GM19239 (cell line): ENCODE measurements around the gene CAPSL.
"Not testable (repeated sequence)": the region's sequence is repeated elsewhere in the genome, so short reads cannot be mapped to it uniquely, and the experiment has no call there.

ENCODE experiments used
- DNase-seq: peaks from one replicate; pipeline ENCODE4 v3.0.0; 2011; ENCODE audit warnings: low spot score; ENCODE audit not compliant: insufficient read length
- FAIRE-seq: peaks from 2 replicates; lab custom pipeline; 2011; peaks lifted over from hg19 to GRCh38; lab: Jason Lieb, UNC

The CAPSL gene

DNA sequence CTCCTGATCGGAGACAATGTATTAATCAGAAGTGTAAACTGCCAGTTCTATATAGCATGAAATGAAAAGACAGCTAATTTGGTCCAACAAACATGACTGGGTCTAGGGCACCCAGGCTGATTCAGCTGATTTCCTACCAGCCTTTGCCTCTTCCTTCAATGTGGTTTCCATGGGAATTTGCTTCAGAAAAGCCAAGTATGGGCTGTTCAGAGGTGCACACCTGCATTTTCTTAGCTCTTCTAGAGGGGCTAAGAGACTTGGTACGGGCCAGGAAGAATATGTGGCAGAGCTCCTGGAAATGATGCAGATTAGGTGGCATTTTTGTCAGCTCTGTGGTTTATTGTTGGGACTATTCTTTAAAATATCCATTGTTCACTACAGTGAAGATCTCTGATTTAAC lies 59.3 kb downstream of the CAPSL start:
- no peak for DNase-seq
- FAIRE-seq = no peak

DNA sequence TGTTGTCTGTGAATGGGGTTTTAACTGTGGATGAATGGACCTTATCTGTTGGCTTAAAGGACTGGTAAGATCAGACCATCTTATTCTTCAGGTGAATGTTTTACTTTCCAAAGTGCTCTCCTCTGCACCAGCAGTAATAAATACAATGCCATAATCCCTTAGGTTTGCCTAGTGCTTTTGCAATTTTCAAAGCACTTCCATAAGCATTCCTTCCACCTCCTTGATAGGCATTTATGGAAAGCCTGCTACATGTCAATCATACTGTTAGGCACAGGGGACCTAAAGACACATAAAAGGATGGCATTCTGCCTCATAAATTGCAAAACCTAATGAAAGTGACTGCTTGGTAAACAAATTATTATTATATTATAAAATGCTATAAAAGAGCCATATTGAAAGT lies 60.3 kb downstream of the CAPSL start:
- DNase-seq (no peak), FAIRE-seq (no peak)

DNA sequence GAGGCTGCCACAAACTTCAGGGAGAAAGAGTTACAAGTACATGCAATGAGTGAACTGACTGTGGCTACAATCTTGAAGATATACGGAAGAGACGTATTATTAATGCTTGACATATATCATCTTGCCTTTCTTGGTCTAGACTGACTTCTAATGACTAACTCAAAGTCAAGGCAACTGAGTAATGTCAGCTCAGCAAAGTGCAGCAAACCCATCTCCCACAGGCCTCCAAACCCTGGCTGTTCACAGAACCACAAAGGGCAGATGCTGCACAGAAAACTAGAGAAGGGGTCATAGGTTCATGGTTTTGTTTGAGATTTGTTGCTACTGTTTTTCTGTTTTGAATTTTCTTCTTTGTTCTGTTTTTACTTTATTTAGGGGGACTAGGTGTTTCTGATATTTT lies 60.8 kb downstream of the CAPSL start:
- no peak for DNase-seq
- no peak for FAIRE-seq

DNA sequence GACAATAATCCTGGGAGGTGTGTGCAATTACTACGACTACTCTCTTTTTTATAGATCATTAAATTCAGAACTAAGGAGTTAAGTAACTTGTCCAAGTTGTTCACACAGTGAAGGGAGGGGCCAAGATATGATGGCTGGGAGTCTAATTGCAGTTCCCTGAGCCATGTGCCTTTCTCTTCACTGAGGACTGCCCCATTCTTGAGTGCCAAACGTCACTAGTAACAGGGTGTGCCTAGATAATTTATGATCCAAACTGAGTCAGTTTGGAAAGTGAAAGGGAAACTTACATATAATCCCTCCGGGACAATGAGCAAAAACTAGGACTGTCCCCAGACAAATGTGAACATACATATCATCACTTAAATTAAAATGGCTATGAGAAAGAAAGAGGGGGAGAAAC lies 61.5 kb downstream of the CAPSL start:
- no peak for FAIRE-seq
- no peak for DNase-seq

DNA sequence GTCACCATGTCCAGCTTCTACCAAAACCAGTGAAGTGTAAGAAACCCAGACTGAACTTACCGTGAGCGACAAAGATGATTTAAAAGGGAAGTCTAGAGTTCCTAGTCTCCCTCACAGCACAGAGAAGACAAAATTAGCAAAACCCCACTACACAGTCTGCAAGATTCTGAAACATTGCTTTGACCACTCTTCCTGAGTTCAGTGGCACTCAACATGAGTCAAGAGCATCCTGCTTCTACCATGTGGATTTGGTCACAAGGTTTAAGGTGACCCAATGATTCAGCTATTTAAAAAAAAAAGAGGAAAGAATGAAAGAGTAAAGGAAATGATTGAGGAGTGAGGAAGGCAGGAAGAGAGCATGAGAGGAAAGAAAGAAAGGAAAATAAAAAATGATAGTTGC lies 62.0 kb downstream of the CAPSL start:
- DNase-seq (no peak), FAIRE-seq (no peak)

DNA sequence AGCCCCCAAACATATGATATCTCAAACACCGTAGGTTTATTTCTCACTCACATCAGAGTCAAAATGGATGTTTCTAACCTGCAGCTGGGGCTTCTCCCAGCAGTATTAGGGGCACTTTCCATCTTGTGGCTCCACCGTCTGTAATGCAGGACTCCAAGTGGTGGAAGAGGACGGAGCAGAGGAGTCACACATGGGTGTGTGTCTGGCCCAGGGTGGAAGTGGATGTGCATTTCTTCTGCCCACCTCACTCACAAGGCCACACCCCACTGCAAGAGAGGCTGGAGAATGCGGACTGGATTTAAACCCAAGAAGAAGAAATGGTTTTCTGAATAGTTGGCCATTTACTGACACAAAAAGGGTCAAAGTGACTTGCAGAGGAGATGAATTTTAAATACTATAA lies 67.8 kb downstream of the CAPSL start:
- FAIRE-seq (no peak), DNase-seq (no peak)

DNA sequence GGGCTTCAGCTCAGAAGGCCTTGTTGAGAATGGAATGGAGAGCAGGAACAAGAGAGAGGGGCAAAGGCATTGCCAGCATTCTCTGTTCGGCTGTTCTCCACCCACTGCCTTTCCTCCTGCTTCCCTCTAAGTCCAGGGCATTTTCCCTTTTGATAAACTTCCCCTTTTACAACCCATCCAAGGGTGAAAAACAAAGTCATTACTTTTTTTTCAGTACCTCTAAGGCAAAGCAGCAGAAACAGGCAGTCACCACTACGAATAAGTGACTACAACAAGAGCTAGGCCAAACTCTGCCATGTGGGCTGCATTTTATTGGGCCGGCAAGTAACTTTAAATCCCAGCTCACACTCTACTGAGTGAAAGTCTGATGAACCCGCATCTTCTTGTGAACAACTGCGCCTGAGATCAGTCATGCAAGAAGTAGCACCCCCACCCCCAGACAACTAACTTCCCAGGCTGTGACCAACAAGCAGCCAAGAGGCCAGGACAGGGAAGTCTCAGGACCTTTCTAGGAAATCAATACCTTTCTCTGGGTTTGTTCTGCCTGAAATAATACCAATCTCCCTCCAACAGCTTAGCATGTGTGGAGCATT lies 68.6 kb downstream of the CAPSL start:
- FAIRE-seq = no peak

DNA sequence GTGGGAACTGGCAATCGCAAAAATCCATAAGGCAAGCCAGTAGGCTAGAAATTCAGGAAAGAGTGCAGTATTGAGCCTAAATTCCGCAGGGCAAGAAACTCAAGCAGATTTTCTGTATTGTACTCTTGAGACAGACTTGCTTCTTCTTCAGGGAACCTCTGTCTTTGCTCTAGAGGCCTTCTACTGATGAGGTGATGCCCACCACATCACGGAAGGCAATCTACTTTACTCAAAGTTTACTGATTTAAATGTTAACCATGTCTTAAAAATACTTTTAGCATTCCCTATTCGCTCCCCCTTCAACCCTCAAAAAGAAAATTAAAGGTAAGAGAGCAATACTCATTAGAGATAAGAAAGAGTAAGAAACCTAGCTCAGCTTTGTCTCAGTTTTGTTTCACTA lies 70.4 kb downstream of the CAPSL start:
- DNase-seq (no peak), FAIRE-seq (no peak)

More for the DNA sequence above, 68.6 kb downstream of the CAPSL start:
- DNase-seq = no peak

DNA sequence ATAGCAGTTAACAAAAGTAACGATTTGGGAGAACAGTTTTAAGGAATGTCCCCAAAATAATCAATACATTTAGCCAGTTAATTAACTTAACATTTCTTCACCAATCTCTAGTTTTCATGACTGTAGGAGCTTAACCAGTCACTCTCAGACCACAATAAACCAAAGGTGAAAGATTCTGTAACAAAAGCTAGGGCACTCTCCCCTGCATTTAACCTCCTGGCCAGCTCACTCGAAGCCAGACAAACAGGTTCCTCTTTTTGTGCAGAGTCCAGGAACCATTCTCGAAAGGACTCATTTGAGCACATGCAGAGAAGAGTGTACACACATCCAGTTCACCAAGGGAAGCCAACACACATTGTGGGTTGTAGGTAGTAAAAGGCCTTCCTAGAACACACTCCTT lies 75.3 kb downstream of the CAPSL start:
- DNase-seq (no peak), FAIRE-seq (no peak)

DNA sequence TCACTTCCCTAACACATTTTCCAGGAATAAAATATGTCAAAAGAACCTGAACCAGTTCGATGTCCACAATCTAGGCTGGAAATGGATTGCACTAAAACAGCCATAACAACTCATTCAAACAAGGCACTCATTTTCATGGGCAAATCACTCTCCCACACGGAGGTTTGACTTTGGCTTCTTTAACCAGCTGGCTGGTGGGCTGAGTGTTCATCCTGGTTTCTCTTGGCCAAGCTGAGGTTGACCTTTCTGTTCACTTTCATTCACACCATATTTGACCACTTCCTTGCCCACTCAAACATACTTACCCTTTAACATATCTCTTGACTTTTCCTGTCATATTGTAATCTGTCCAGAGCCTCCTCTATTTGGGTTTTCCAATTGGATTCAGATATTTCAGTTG lies 76.3 kb downstream of the CAPSL start:
- DNase-seq (no peak), FAIRE-seq (no peak)

DNA sequence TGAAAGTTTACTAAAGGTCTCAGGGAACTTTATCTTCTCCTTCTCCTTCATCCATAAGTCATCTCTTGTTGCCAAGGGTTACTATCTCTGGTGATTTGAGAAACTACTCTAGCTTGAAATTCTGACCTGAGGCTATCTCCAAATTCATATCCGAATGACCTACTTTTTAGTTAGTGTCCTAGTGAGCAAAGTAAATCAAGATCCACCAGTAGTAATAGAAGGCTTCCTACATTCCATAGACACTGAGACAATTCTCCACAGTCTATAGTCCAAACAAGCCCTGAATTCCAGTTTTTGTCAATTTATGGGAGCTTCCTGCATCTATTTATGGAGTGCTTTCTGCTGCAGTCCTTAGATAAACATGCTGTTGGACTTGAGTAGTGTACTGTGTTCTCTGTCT lies 76.7 kb downstream of the CAPSL start:
- DNase-seq = no peak
- FAIRE-seq = no peak

DNA sequence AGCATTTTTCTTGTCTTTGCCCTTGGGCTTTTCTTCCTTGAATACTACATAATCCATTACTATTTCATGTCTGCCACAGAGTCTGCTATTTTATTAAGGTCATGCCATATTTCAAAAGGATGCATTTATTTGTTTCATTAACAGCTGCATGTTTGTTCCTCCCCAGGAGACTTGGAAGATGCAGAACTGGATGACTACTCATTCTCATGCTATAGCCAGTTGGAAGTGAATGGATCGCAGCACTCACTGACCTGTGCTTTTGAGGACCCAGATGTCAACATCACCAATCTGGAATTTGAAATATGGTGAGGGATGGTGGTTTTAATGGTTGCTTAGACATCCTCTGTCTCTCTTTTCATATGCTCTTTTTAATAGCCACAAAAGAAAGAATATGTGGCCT lies 77.7 kb downstream of the CAPSL start:
- FAIRE-seq = no peak
- DNase-seq = no peak

DNA sequence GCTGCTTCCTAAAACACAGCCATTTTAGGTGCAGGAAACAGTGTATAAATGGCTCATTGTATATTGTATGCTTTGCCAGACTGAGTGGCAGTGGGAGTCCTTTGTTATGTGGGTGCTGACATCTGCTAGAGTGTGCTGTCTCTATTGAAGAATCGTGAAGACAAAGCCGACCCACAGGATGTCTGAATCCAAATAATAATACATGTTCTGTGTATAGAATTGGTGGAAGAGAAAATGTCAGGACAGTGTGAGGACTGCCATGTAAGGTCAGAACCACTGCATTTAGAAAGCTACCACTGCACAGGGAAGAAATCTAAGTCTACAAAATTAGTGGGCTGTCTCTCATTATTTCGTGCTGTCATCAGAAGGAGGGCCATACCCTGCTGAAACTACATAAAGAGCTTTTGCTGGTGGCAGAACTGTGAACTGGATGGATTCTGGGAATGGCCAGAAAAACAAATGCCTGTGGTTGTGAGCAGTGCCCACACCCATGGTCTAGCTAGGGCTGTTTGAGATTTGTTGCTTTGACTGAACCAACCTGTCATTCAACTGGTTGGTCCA lies 79.2 kb downstream of the CAPSL start:
- FAIRE-seq = no peak

DNA sequence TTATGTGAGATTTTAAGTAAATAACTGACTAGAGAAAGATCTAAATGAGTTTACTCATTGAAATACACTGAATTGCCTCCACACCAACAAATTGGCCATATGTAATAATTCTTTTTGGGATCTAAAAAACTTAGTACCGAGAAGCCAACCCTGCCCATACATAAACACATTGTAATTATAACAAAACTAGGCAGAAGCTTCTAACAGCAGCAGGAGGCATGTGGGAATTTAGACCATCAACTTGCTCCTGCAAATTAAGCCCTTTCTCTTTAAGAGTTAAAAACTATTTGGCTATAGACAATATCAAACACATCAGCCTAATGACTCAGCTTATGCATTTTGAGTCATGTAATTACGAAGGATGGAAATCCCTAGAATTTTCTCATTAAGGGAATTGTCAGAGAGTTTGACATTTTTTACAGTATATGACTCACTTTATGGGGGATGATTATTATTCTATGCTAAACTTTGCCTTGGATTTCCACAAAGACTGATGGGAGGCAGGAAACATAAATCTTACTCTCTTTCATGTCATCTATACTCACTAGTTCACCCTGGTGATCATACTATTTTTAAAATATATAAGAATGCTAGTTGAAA lies 80.7 kb downstream of the CAPSL start:
- DNase-seq = no peak
- FAIRE-seq = no peak

More for the DNA sequence above, 79.2 kb downstream of the CAPSL start:
- no peak for DNase-seq

DNA sequence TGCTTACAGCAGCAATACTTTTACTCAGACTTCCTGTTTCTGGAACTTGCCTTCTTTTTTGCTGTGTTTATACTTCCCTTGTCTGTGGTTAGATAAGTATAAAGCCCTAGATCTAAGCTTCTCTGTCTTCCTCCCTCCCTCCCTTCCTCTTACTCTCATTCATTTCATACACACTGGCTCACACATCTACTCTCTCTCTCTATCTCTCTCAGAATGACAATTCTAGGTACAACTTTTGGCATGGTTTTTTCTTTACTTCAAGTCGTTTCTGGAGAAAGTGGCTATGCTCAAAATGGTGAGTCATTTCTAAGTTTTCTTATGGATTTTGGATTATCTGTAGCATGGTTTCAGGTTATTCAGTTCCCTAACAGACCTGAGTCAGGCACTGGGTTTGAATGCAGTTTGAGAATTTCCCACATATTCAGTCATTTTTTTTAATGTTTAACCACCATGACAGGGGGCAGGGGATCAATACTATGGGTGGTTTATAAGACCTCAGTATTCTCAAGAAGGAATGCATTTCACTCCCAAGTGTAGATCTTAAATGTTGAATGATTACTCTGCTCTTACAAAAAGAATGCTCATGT lies 81.6 kb downstream of the CAPSL start, which contains the start of gene IL7R:
IL7R (plus strand) TSS at position 127 of the 587 bp plus-strand sequence; CDS start at position 214, 87 bp downstream.
- DNase-seq = no peak
- FAIRE-seq = no peak

DNA sequence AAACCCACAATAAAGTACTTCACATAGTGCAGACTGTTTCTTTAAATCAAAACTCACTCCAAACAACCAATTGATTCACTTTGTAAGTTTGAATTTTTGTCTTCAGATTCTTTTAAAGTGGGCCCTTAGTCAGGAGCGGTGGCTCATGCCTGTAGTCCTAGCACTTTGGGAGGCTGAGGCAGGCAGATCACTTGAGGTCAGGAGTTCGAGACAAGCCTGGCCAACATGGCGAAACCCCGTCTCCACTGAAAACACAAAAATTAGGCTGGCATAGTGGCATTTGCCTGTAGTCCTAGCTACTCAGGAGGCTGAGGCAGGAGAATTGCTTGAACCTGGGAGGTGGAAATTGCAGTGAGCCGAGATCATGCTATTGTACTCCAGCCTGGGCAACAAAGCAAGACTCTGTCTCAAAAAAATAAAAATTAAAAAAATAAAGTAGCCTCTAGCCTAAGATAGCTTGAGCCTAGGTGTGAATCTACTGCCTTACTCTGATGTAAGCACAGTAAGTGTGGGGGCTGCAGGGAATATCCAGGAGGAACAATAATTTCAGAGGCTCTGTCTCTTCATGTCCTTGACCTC lies 82.1 kb downstream of the CAPSL start:
- FAIRE-seq = not testable (repeated sequence)

DNA sequence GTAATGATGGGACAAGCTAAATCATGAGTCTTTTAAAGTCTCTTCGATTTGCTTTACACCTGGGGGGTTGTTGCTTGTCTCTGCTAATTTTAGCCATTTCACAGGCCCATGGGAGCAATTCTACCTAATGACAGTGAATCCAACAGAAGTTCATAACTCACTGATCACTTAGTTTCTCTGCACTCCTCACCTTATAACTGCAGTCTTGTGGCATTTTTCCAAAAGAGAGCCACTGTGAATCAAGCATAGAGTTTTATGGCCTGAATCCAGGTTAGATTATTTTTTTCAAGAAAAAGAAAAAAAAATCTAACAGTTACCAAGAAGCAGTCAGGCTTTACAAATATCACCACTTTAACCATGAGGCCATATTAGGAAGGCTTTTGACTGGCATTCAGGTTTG lies 83.2 kb downstream of the CAPSL start:
- no peak for FAIRE-seq
- DNase-seq = no peak

More for the DNA sequence above, 82.1 kb downstream of the CAPSL start:
- not testable (repeated sequence) for DNase-seq
